Trophoblast cell (in vitro differentiated cells and primary cell): ENCODE results near the gene ATG4C.

Experiments used
- DNase-seq, 2 donors: peaks; one replicate each; pipeline ENCODE4 v3.0.0-alpha.2; 2016
- H2AFZ ChIP-seq: 2 replicates; pipeline ENCODE4 v1.6.1; 2013; ENCODE audit warnings: low read length, moderate library complexity, mild to moderate bottlenecking; ENCODE audit not compliant: insufficient read depth, poor library complexity
- H2AK5ac ChIP-seq: 2 replicates; pipeline ENCODE4 v1.6.1; 2013; ENCODE audit warnings: mild to moderate bottlenecking, low read length
- H2BK120ac ChIP-seq: 2 replicates; pipeline ENCODE4 v1.6.1; 2013; ENCODE audit warnings: low read length, mild to moderate bottlenecking, moderate library complexity; ENCODE audit not compliant: insufficient read depth, poor library complexity
- H2BK12ac ChIP-seq: 2 replicates; pipeline ENCODE4 v1.6.1; 2013; ENCODE audit warnings: mild to moderate bottlenecking, low read length, moderate library complexity
- H2BK5ac ChIP-seq: 2 replicates; pipeline ENCODE4 v1.6.1; 2013; ENCODE audit warnings: low read length, low read depth, moderate library complexity, mild to moderate bottlenecking; ENCODE audit not compliant: poor library complexity
- H3K14ac ChIP-seq: 2 replicates; pipeline ENCODE4 v1.6.1; 2013; ENCODE audit warnings: mild to moderate bottlenecking, low read length
- H3K18ac ChIP-seq: 2 replicates; pipeline ENCODE4 v1.6.1; 2013; ENCODE audit warnings: mild to moderate bottlenecking, low read length
- H3K23ac ChIP-seq: 2 replicates; pipeline ENCODE4 v1.6.1; 2013; ENCODE audit warnings: low read length
- H3K27ac ChIP-seq: 2 replicates; pipeline ENCODE4 v1.5.1; 2013; ENCODE audit warnings: low read depth, mild to moderate bottlenecking, inconsistent platforms, low read length, moderate library complexity
- H3K27me3 ChIP-seq: 2 replicates; pipeline ENCODE4 v1.6.1; 2013; ENCODE audit warnings: inconsistent platforms, mild to moderate bottlenecking, low read length, moderate library complexity; ENCODE audit not compliant: insufficient read depth
- H3K36me3 ChIP-seq, 2 experiments: 1 replicate in 1 of 2; 2 replicates in 1 of 2; pipeline ENCODE4 v1.6.1; 2013; ENCODE audit warnings: low read length in 2 of 2, mild to moderate bottlenecking in 2 of 2, moderate library complexity in 1 of 2; ENCODE audit not compliant: insufficient read depth in 2 of 2, control insufficient read depth in 1 of 2
- H3K4ac ChIP-seq: 2 replicates; pipeline ENCODE4 v1.6.1; 2013; ENCODE audit warnings: low read depth, mild to moderate bottlenecking, low read length, moderate library complexity
- H3K4me1 ChIP-seq, 2 experiments: 1 replicate in 1 of 2; 2 replicates in 1 of 2; pipeline ENCODE4 v1.6.1; 2013; ENCODE audit warnings: low read length in 2 of 2, mild to moderate bottlenecking in 2 of 2, moderate library complexity in 1 of 2; ENCODE audit not compliant: insufficient read depth in 2 of 2, control insufficient read depth in 1 of 2
- H3K4me2 ChIP-seq: 2 replicates; pipeline ENCODE4 v1.6.1; 2013; ENCODE audit warnings: inconsistent platforms, mild to moderate bottlenecking, low read length, moderate library complexity
- H3K4me3 ChIP-seq: 2 replicates; pipeline ENCODE4 v1.5.1; 2013; ENCODE audit warnings: mild to moderate bottlenecking, low read depth, low read length, inconsistent platforms
- H3K79me1 ChIP-seq: one replicate; pipeline ENCODE4 v1.6.1; 2013; ENCODE audit warnings: low read length
- H3K79me2 ChIP-seq: 2 replicates; pipeline ENCODE4 v1.6.1; 2013; ENCODE audit warnings: low read length, mild to moderate bottlenecking; ENCODE audit not compliant: control insufficient read depth, insufficient read depth, poor library complexity
- H3K9ac ChIP-seq: 2 replicates; pipeline ENCODE4 v1.6.1; 2013; ENCODE audit warnings: mild to moderate bottlenecking, low read length
- H3K9me3 ChIP-seq: 2 replicates; pipeline ENCODE4 v1.6.1; 2013; ENCODE audit warnings: low read depth, mild to moderate bottlenecking, control low read depth, inconsistent platforms, low read length; ENCODE audit not compliant: insufficient read depth
- H4K12ac ChIP-seq: 2 replicates; pipeline ENCODE4 v1.6.1; 2013; ENCODE audit warnings: low read depth, mild to moderate bottlenecking, low read length, moderate library complexity
- H4K8ac ChIP-seq: 2 replicates; pipeline ENCODE4 v1.6.1; 2013; ENCODE audit warnings: low read depth, mild to moderate bottlenecking, low read length, moderate library complexity
- H4K91ac ChIP-seq: one replicate; pipeline ENCODE4 v1.6.1; 2013; ENCODE audit warnings: low read depth, mild to moderate bottlenecking, low read length, moderate library complexity
- WGBS: extraction: QIAGEN DNeasy Blood & Tissue Kit; methylation state at CpG from one replicate; pipeline ENCODE4 v1.1.7; 2013; ENCODE audit warnings: missing lambda C conversion rate; ENCODE audit not compliant: insufficient read length, insufficient coverage; ENCODE audit errors: extremely low coverage; 5-methylcytosine and 5-hydroxymethylcytosine counted together

ATG4C gene

GRCh38 chr1:62905309-62905708 lies 121.4 kb downstream of the ATG4C start:
- Histone ChIP-seq H3K79me2 (no peaks in the 10 kb centered on the region), H3K4me2 (no peak overlapping the region), H3K4me1 (no peaks in the 10 kb centered on the region), H2AK5ac (no peak overlapping the region), H3K9ac (no peak overlapping the region), H3K36me3 (no peaks in the 10 kb centered on the region), H4K8ac (no peak overlapping the region), H2AFZ (no peak overlapping the region), H3K27me3 (no peaks in the 10 kb centered on the region), H3K27ac (no peak overlapping the region), H3K4ac (no peak overlapping the region), H2BK120ac (no peak overlapping the region), H4K91ac (no peak overlapping the region), H3K79me1 (no peaks in the 10 kb centered on the region), H3K23ac (no peak overlapping the region), H3K14ac (no peak overlapping the region), H2BK12ac (no peak overlapping the region), H3K4me3 (no peak overlapping the region), H3K18ac (no peak overlapping the region), H4K12ac (no peak overlapping the region), H3K9me3 (no peaks in the 10 kb centered on the region), H2BK5ac (no peak overlapping the region)
- WGBS, result no CpG with 5 or more reads among the region's 6 CpGs
- no peak for DNase-seq

GRCh38 chr1:62905872-62906271 lies 121.9 kb downstream of the ATG4C start:
- Histone ChIP-seq H4K12ac (no peak overlapping the region), H2BK12ac (no peak overlapping the region), H3K4ac (no peak overlapping the region), H3K4me2 (no peak overlapping the region), H3K79me2 (no peaks in the 10 kb centered on the region), H3K4me1 (no peaks in the 10 kb centered on the region), H3K18ac (no peak overlapping the region), H3K23ac (no peak overlapping the region), H3K27me3 (no peaks in the 10 kb centered on the region), H3K9ac (no peak overlapping the region), H3K79me1 (no peaks in the 10 kb centered on the region), H3K9me3 (no peaks in the 10 kb centered on the region), H2BK120ac (no peak overlapping the region), H3K27ac (no peak overlapping the region), H3K14ac (no peak overlapping the region), H4K8ac (no peak overlapping the region), H3K36me3 (no peaks in the 10 kb centered on the region), H4K91ac (no peak overlapping the region), H2AFZ (no peak overlapping the region), H2AK5ac (no peak overlapping the region), H2BK5ac (no peak overlapping the region), H3K4me3 (no peak overlapping the region)
- WGBS, result no CpG with 5 or more reads among the region's 8 CpGs
- DNase-seq, result no peak

- Histone ChIP-seq H3K27ac (no peak overlapping the region), H3K27me3 (no peaks in the 10 kb centered on the region), H2BK5ac (no peak overlapping the region), H3K4me3 (no peak overlapping the region), H3K4me1 (no peaks in the 10 kb centered on the region), H2BK120ac (no peak overlapping the region), H3K79me1 (no peaks in the 10 kb centered on the region), H3K23ac (no peak overlapping the region), H3K14ac (no peak overlapping the region), H2AFZ (no peak overlapping the region), H4K91ac (no peak overlapping the region), H3K79me2 (no peaks in the 10 kb centered on the region), H4K8ac (no peak overlapping the region), H3K36me3 (no peaks in the 10 kb centered on the region), H2AK5ac (no peak overlapping the region), H2BK12ac (no peak overlapping the region), H3K4ac (no peak overlapping the region), H3K9ac (no peak overlapping the region), H4K12ac (no peak overlapping the region), H3K4me2 (no peak overlapping the region), H3K9me3 (no peaks in the 10 kb centered on the region), H3K18ac (no peak overlapping the region)
- peak in 1 of 2 donors; percentile 23 for DNase-seq
- no CpG with 5 or more reads among the region's 9 CpGs for WGBS
Observed at GRCh38 chr1:62906428-62906886, 122.5 kb downstream of the ATG4C start.

- Histone ChIP-seq H4K12ac (no peak overlapping the region), H3K9ac (no peak overlapping the region), H3K79me1 (no peaks in the 10 kb centered on the region), H3K4me1 (no peaks in the 10 kb centered on the region), H3K4ac (no peak overlapping the region), H3K27me3 (no peaks in the 10 kb centered on the region), H3K4me3 (no peak overlapping the region), H2BK5ac (no peak overlapping the region), H3K18ac (no peak overlapping the region), H2AFZ (no peak overlapping the region), H2BK120ac (no peak overlapping the region), H4K91ac (no peak overlapping the region), H3K36me3 (no peaks in the 10 kb centered on the region), H3K4me2 (no peak overlapping the region), H3K14ac (no peak overlapping the region), H3K23ac (no peak overlapping the region), H3K27ac (no peak overlapping the region), H3K79me2 (no peaks in the 10 kb centered on the region), H3K9me3 (no peaks in the 10 kb centered on the region), H4K8ac (no peak overlapping the region), H2AK5ac (no peak overlapping the region), H2BK12ac (no peak overlapping the region)
- no CpG with 5 or more reads among the region's 2 CpGs for WGBS
- no peak for DNase-seq
Observed at GRCh38 chr1:62908168-62908695, 124.3 kb downstream of the ATG4C start.
